ENCODE results near the gene CIZ1.

Gene CIZ1

GRCh38 chr9:128123451-128124080, 67.8 kb downstream of the CIZ1 start:
- no peak for DNase-seq

- no peak for DNase-seq
Measured at GRCh38 chr9:128122809-128123175, 68.6 kb downstream of the CIZ1 start.

GRCh38 chr9:128121924-128122808, 69.2 kb downstream of the CIZ1 start:
- DNase-seq = no peak

GRCh38 chr9:128121466-128121810, 69.9 kb downstream of the CIZ1 start:
- DNase-seq = no peak

- DNase-seq = no peak
Measured at GRCh38 chr9:128120741-128121465, 70.5 kb downstream of the CIZ1 start.

GRCh38 chr9:128120061-128120740, 71.2 kb downstream of the CIZ1 start:
- no peak for DNase-seq

GRCh38 chr9:128118971-128119665, 72.3 kb downstream of the CIZ1 start:
- DNase-seq = no peak

- no peak for DNase-seq
Measured at GRCh38 chr9:128118472-128118857, 72.9 kb downstream of the CIZ1 start.

GRCh38 chr9:128117613-128118471, 73.5 kb downstream of the CIZ1 start:
- DNase-seq = peak; percentile 97

GRCh38 chr9:128116104-128117083, 75.0 kb downstream of the CIZ1 start:
- DNase-seq = no peak

Measured in activated naive CD4-positive, alpha-beta T cell treated with Interleukin-2 at 50 U/mL for 16 hours (primary cell).